ENCODE data around the gene SEC14L2.

DNA sequence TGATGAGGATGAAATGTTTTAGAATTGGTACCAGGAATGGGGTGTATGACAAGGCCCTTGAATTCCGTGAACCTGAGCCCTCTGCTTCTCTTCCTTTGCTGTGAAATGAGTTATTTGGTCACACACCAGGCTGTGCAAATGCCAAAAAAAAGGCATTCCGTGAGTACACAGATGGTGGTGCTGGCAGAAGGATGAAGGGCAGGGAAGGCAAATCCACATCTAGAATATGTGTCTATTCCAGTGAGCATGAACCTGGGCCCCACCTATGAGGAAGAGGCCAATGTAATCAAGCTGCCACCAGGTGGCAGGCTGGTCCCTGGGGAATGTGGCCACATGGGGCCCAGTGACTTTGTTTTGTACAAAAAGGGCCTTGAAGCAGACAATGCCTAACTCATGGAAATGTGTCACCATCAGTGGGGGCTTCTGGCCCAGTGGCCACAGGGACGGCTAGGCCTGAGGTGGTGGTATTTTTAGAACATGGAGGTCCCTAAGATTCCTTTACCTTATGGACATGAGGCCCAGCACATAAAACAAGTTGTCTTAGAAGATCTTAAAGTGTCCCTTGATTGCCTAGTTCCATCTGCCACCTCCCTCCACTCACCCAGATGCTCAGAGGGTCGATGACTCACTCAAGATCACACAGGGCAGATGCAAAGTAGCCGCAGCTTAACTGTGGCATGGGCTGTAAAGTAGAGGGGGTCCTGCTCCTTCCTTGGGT is 5.7 kb upstream of the SEC14L2 start:
- TF ChIP-seq POLR2A (IDR thresholded peaks at IDR 0.05; ENCODE audit: borderline replicate concordance, extremely low read depth, insufficient read depth, insufficient read length) (no peak), POLR2AphosphoS5 (IDR thresholded peaks at IDR 0.05; ENCODE audit: low read depth, low read length) (no peak), ZBTB33 (IDR thresholded peaks at IDR 0.05; ENCODE audit: extremely low read depth, insufficient replicate concordance, low read length) (no peak), ZNF274 (IDR thresholded peaks at IDR 0.05; ENCODE audit: low read depth, low read length) (no peak), SP1 (IDR thresholded peaks at IDR 0.05; ENCODE audit: low read depth) (no peak), EGR1 (IDR thresholded peaks at IDR 0.05; ENCODE audit: low read depth) (no peak), EZH2 (IDR thresholded peaks at IDR 0.05) (no peak)
- TF ChIP-seq, protein P1, sequence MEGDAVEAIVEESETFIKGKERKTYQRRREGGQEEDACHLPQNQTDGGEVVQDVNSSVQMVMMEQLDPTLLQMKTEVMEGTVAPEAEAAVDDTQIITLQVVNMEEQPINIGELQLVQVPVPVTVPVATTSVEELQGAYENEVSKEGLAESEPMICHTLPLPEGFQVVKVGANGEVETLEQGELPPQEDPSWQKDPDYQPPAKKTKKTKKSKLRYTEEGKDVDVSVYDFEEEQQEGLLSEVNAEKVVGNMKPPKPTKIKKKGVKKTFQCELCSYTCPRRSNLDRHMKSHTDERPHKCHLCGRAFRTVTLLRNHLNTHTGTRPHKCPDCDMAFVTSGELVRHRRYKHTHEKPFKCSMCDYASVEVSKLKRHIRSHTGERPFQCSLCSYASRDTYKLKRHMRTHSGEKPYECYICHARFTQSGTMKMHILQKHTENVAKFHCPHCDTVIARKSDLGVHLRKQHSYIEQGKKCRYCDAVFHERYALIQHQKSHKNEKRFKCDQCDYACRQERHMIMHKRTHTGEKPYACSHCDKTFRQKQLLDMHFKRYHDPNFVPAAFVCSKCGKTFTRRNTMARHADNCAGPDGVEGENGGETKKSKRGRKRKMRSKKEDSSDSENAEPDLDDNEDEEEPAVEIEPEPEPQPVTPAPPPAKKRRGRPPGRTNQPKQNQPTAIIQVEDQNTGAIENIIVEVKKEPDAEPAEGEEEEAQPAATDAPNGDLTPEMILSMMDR (IDR thresholded peaks at IDR 0.05 in 2 of 3, conservative IDR thresholded peaks at IDR 0.05 in 1 of 3; ENCODE audit: borderline replicate concordance in 1 of 3, insufficient read depth in 1 of 3, low read depth in 2 of 3, low read length in 2 of 3) = peak; percentile 81 to 92 (median 90)

Measured in HCT116 (cell line).